ENCODE measurements around the gene AMHR2.

Gene AMHR2

DNA sequence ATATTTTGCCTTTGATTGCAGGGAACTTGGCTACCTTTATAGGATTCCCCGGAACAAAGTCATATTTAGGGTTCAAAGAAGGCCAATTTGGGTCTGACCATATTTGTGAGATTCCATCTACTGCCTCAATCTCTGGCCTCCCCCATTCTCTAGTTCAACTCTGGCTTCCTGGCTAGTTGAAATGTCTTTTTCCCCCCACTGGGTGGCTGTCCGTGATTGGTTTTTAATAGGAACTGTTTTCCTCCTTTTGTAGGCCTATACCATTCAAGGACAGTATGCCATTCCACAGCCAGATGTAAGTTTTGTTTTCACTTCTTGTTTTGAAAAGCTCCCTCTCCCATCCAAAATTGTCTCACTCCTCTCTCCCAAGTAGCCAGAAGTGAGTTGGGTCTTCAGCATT lies 42.0 kb downstream of the AMHR2 start:
- in situ Hi-C loops (cut with MboI; ENCODE audit: low pct_unique_long_range_greater_than_20kb, low sequenced_read_pairs, unreplicated experiment): no loop called here
- TF ChIP-seq, protein P1, sequence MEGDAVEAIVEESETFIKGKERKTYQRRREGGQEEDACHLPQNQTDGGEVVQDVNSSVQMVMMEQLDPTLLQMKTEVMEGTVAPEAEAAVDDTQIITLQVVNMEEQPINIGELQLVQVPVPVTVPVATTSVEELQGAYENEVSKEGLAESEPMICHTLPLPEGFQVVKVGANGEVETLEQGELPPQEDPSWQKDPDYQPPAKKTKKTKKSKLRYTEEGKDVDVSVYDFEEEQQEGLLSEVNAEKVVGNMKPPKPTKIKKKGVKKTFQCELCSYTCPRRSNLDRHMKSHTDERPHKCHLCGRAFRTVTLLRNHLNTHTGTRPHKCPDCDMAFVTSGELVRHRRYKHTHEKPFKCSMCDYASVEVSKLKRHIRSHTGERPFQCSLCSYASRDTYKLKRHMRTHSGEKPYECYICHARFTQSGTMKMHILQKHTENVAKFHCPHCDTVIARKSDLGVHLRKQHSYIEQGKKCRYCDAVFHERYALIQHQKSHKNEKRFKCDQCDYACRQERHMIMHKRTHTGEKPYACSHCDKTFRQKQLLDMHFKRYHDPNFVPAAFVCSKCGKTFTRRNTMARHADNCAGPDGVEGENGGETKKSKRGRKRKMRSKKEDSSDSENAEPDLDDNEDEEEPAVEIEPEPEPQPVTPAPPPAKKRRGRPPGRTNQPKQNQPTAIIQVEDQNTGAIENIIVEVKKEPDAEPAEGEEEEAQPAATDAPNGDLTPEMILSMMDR (IDR thresholded peaks at IDR 0.05; ENCODE audit: extremely low read depth, insufficient read depth, missing control alignments): no peak
- DNase-seq (ENCODE audit: low spot score): no peak

DNA sequence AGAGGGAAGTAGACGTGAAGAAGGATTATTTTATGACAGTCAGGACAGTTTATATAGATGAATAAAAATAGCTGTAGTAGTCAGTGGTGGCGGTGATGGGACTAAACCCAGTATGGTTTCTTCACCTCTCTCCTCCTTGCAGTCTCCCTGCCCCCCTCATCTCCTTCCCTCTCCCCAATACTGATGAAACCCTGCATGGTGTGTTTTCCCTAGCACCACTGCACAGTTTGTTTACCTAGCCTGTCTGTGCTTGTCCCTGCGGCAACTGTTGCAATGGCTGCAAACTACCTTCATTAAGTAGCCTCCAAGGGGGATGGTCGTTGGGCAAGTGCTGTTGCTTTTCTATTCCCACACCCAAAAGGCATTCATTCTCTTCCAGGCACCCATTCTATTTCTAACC lies 43.0 kb downstream of the AMHR2 start:
- in situ Hi-C loops (cut with MboI; ENCODE audit: low pct_unique_long_range_greater_than_20kb, low sequenced_read_pairs, unreplicated experiment): no loop called here
- TF ChIP-seq, protein P1 (IDR thresholded peaks at IDR 0.05; ENCODE audit: extremely low read depth, insufficient read depth, missing control alignments): no peak
- DNase-seq (ENCODE audit: low spot score): no peak

DNA sequence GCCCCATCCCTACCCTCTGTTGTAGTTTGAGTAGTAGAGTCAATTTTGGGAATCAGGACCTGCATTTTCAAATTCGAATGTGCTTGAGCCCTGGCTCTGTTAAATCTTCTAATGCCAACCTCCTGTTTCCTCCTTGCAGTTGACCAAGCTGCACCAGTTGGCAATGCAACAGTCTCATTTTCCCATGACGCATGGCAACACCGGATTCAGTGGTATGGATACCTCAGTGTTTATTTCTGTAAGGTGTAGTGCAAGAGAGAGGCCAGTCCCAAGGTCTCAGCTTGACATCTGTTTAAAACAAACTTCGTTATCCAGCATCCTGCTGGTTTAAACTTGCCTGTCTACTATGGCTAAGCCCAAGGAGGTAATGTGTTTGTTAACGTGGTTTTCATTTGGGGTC lies 43.4 kb downstream of the AMHR2 start:
- TF ChIP-seq, protein P1 (IDR thresholded peaks at IDR 0.05; ENCODE audit: extremely low read depth, insufficient read depth, missing control alignments): no peak
- in situ Hi-C loops (cut with MboI; ENCODE audit: low pct_unique_long_range_greater_than_20kb, low sequenced_read_pairs, unreplicated experiment): no loop called here
- no peak for DNase-seq (ENCODE audit: low spot score)

DNA sequence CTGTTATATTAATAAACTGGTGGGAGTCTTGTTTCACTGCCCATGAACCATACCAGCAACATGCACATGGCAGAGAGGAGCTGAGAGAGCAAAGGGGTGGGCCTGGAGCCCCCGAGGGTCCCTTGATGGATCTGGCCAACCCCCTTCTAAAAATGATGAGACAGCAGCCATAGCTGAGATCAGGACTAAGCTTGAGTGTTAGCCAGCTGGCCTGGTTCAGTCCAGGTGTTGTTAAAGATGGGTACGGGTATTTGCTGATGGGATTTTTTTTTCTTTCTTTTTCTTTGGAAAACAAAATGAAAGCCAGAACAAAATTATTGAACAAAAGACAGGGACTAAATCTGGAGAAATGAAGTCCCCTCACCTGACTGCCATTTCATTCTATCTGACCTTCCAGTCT lies 44.2 kb downstream of the AMHR2 start:
- no peak for DNase-seq (ENCODE audit: low spot score)
- in situ Hi-C loops (cut with MboI; ENCODE audit: low pct_unique_long_range_greater_than_20kb, low sequenced_read_pairs, unreplicated experiment): no loop called here
- TF ChIP-seq, protein P1 (IDR thresholded peaks at IDR 0.05; ENCODE audit: extremely low read depth, insufficient read depth, missing control alignments): no peak

DNA sequence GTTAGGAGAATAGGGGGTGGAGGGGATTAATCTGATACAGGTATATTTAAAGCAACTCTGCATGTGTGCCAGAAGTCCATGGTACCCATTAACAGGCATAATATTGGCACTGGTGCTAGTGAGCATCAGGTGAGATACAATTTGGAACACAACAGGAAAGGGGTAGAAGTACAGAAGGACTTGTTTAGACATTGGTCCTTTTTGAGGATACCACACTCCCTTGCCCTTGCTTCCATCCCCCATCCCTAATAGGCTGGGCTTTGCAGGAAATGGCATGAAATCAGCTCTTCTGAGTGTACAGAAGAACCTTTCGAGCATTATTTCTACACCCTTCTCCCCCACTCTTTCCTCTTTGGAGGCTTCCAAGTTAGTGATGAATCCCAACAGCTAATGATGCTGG lies 44.6 kb downstream of the AMHR2 start:
- TF ChIP-seq, protein P1 (IDR thresholded peaks at IDR 0.05; ENCODE audit: extremely low read depth, insufficient read depth, missing control alignments): no peak
- in situ Hi-C loops (cut with MboI; ENCODE audit: low pct_unique_long_range_greater_than_20kb, low sequenced_read_pairs, unreplicated experiment): no loop called here
- DNase-seq (ENCODE audit: low spot score): no peak

DNA sequence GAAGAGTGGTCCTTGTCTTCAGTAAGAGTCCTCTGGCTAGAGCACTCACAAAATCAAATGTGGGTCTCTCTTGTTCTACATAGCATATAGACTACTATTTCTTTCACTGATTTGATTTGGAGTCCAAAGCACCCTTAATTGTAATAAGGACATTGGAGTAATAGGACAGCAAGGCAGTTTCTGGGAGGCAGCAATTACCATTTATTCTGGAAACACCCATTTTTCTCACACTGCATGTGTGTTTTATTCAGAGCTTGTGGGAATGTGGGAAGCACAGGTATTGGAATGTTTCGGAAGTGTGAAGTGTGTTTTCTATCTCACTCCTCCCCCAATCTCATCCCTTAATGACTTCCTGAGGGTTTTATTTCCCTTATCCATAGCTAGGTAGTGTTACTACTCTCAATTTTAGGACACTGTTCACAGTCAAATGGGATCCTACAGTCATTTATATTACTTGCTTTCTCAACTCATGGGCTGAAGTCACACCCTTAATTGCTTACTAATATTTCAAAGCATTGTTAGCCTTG lies 48.5 kb downstream of the AMHR2 start:
- no peak for DNase-seq (ENCODE audit: low spot score)
- in situ Hi-C loops (cut with MboI; ENCODE audit: low pct_unique_long_range_greater_than_20kb, low sequenced_read_pairs, unreplicated experiment): no loop called here
- TF ChIP-seq, protein P1 (IDR thresholded peaks at IDR 0.05; ENCODE audit: extremely low read depth, insufficient read depth, missing control alignments): no peak

DNA sequence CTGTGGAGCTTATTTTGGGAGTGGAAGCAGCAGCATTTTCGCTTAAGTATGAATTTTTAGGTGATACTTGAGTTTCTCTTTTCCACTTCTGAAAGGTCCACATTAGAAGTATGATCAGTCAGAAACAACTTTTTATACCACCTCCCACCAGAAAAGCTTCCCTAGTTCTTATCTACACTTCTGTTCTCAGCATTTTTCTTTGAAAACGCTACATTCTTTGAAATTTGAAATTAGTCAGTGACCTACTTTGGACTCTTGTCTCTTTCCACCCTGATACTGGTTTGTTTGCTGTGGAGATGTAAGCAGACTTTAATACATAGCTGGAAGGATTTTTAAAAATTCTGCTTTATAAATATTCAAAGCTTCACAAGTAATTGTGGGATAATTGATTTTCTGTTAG lies 50.4 kb downstream of the AMHR2 start:
- no peak for DNase-seq (ENCODE audit: low spot score)
- TF ChIP-seq, protein P1 (IDR thresholded peaks at IDR 0.05; ENCODE audit: extremely low read depth, insufficient read depth, missing control alignments): no peak
- in situ Hi-C loops (cut with MboI; ENCODE audit: low pct_unique_long_range_greater_than_20kb, low sequenced_read_pairs, unreplicated experiment): no loop called here

Measured in GM13977 (cell line).